NOMO-1 (cell line): ENCODE results near the gene SPAG5.

ENCODE experiments used
- DNase-seq, 2 experiments: peaks; one replicate each; lab custom pipeline; 2025; ENCODE audit not compliant: unreplicated experiment in 2 of 2; lab: John Stamatoyannopoulos, UW

SPAG5 gene

DNA sequence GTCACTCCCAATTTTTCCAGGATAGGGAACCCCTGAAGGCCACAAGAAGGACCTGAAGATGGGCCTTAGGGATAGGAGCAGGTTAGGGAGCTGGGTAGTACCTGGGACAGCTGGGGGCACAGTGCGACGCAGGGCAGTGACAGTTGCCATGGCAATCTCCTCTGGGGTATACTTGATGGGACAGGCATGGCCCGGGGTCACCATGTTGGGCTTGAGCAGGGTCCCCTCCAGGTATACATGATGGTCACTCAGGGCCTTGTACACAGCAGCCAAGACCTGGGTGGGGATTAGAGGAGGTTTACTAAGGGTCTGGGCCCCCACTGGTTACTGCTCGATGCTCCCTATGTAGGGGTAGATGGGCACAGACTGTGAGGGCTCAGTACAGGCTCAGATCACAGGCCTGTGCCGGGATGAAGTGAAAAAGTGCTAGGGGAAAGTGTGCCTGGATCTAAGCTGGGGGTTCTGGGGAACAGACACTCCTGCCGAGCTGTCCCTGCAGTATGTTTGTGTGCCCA lies 24.8 kb downstream of the SPAG5 start:
- no peak for DNase-seq

DNA sequence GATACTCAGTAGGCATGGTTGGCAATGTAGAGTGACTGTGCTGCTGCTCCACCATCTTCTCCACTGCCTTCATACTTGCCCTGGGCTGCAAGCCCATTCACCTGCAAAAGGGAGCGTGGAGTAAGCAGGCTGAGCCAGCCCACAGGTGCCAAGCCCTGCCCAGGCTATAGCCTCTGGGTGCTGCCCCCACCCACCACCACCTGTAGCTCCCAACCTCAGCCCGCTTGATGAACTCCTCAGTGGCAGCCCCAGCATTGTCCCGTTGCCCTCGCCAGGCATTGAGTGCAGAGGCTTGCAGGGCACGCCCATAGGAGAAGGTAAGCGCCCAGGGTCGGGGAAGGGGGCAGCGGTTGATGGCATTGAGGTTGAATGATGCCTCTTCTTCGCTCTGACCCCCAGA lies 25.3 kb downstream of the SPAG5 start:
- no peak for DNase-seq

DNA sequence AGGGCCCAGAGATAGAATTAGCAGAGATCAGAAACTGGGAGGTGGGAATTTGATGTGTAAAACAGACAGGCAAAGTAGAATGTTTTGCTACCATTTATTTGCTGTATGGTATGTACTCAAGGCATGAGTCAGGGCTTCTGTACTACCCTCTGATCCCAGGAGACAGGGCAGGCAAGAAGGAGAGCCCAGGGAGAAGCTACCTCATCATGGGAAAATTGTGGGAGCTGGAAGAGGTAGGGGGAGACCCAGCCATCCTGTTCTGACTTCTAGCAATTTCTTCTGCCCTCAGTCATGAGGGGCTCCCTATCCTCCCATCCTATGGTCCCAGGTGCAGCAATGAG lies 25.8 kb downstream of the SPAG5 start:
- DNase-seq: no peak

DNA sequence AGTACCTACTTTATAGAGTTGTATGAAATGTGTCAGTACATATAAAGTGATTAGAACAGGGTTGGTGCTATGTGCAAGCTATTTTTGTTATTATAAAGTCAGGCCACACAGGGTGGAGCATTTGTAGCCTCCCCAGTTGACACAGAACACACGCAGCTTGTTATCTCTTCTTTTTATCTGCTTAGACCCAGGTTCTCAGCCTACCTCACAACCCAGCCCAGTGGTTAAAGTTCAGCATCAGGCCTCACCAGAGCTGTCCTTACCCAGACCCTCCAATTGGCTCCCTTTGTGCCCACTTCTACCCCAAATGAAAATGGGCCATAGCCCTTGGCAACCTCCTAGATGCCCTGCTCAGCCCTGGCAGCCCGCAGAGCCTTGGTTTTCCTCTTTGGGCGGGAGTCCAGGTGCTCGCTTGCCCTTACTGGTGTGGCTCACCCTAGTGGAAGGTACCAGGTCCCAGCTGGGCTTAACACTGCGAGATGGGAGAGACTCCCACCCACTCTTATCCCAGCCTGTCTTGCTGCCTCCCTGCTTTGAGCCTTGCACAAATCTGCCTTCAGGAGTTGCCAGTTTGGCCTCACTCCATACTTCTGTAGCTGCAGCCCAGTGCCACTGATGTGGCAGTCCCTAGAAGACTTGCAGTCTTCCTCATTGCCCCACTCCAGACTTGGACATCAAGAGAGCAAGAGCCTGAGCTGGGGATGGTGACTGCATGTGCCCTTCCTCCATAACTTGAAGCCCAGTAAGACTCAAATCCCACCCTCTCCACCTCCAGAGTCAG lies 26.4 kb downstream of the SPAG5 start:
- no peak for DNase-seq

DNA sequence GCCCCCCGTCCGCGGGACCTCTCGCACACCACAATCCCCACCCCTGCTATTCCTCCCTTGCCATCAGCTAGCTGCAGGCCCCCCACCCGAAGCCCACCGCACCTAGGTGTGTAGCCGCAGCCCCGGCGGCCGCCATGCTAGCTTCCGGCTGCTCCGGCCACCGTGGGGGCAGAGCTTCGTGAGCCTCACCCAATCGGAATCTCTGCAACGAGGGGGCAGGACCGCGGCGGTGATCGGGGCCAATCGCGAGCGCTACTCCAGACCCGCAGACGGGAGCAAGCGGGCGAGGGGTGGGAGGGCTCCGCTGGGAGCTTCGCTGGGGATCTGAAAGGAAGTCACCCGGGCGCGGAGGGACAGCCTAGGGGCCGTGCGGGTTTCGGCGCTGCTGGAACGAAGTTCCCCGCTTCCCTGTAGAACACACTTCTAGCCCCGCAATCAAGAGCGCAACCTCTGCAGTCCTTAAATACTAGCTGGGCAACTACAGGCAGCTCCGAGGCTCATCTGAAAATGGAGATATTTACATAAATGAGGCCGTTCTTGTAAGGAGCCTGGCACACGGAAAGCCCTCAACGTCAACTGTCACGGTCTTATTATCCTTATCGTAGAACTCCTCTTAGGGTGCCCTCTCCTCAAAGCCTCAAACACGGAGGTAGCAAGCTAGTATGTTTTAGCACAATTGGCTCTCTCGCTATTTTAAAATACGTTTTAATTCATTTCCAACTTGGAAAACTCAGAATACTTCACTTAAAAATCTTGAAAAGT lies 27.3 kb downstream of the SPAG5 start, which contains the start of gene PIGS:
PIGS (minus strand) TSS at position 164 of the 762 bp plus-strand sequence; CDS start at position 136, 28 bp downstream.
- DNase-seq: peak; percentile 91 to 95

DNA sequence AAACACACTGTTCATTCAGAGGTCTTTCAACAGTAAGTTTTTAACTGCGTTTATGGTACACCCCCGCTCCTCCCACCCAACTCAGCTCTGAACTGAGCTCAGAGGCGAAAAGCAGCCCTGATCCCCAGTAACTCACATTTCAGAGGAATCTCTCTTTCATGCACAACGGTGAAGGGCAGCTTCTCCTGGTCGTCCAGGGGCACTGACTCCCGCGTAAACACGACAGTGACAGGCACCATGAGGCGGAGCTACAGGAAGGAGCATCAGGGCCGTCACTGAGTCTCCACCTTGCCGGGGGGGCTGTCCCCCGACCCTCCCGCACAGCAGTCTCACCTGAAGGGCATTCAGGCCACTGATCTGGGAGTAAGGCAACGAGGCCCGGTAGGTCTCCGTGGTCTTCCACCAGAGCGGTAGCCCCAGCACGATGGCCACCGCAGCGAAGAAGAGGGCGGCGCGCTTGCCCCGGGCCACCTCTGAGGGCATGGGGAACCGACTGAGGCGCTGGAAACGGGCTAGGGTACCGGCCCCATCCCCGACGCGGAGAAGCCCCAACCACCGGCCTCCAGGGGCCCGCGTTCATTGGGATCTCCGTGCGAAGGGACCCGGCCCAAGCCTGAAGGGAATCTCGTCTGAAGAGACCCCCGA lies 28.0 kb downstream of the SPAG5 start:
- peak in 1 of 2 experiments; percentile 11 for DNase-seq

DNA sequence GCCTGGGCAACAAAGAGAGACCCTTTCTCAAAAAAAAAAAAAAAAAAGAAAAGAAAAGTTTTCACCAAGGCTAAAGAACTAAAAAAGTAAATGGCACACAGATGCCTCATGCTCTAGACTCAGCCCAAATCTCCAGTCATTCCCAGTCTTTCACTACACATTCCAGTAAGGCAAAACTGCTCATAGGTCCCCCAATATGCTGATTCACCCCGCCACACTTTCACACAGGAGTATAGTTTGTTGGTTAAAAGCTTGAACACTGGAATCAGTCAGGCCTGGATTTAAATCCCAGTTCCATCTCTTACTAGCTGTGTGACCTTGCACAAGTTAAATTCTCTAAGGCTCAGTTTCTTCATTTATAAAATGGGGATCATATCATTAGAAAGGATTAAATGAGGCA lies 29.4 kb downstream of the SPAG5 start:
- no peak for DNase-seq

DNA sequence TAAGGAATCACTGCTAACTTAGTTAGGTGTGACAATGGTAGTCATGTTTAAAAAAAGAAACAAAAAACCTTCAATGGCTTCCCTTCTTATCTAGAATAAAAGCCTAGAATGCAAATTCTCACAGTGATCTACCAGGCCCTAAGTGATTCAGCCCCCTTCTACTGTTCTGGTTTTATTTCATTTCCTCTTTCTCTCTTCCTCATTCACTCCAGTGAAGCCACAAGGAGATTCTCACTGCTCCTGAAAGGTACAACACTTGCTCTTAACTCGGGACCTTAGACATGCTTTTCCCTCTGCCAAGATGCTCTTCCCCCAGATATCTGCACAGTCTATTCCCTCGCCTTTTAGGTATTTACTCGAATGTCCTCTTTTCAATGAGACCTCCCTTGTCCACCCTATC lies 31.2 kb downstream of the SPAG5 start:
- peak; percentile 75 to 88 for DNase-seq

DNA sequence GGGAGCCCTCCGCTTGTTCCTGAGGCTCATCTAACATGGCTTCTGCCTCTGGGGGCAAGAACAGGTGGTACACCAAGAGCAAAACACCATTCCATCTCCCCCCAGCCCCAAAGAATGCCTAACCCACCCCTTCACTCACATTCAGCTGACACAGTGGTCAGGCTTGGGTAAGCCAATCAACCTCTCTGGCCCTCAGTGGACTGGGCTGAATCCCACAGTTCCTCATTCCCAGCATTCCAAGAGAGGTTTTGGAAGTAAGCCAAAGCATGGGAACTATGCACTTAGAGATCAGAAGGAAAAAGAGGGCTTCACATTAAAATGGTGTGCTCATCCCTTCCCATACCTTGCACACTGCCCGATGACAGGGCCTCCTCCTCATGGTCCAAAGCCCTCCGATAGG lies 35.4 kb downstream of the SPAG5 start:
- no peak for DNase-seq

DNA sequence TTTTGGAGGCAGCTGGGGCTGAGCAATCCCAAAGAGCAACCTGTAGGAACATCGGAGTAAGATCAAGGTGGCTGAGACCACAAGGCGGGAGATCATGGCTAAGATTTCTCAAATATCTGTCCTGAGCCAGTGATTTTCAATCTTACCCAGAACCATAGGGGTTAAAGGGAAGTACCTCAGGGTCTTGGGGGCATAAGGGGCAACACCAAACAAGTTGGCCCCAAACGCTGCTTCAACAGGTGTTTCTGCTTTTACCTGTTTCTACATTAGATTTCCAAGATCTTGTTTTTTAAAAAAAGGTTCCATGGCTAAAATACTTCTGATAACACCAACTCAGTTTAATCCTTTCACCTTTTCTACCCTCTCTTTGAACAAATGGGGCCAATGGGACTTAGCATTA lies 43.8 kb downstream of the SPAG5 start:
- no peak for DNase-seq

DNA sequence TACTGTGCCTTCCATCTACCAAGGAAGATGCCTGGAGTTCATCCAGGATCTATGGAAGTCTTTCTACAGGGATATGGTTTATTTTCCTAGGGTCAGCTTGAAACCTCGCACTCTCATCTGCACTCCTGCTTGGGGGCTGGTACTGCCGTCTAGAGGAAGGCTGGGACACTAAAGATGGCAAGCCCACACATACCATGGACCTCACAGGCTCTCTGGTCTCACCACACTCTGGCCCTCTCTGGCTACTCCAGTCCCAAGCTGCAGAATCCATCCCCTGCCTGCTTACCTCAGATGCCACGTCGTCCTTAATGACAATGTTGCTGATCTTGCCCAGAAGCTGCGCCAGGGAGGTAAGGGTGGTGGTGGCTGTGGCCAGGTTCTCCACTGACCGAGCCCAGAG lies 44.3 kb downstream of the SPAG5 start:
- no peak for DNase-seq

DNA sequence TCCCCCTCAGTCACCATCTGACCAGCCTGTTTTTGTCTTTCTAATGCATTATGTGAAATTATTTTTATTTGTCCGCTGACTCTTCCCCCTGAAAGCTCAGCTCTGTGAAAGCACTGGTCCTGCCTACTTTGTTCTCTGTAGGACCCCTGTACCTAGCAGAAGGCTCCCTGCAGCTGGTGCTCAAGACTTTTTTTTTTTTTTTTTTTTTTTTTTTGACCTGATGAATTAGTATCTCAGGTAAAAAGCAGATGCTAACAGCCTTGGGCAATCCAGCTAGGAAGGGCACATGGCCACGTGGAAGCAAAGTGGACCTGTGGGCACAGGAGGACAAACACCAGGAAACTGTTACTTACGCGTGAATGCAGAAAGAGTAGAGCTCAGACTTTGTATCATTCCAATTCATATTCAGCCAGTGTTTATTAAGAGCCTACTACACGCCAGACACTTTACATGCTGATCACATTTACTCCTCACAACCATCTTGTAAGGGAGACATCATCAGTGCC lies 45.8 kb downstream of the SPAG5 start:
- DNase-seq: no peak

DNA sequence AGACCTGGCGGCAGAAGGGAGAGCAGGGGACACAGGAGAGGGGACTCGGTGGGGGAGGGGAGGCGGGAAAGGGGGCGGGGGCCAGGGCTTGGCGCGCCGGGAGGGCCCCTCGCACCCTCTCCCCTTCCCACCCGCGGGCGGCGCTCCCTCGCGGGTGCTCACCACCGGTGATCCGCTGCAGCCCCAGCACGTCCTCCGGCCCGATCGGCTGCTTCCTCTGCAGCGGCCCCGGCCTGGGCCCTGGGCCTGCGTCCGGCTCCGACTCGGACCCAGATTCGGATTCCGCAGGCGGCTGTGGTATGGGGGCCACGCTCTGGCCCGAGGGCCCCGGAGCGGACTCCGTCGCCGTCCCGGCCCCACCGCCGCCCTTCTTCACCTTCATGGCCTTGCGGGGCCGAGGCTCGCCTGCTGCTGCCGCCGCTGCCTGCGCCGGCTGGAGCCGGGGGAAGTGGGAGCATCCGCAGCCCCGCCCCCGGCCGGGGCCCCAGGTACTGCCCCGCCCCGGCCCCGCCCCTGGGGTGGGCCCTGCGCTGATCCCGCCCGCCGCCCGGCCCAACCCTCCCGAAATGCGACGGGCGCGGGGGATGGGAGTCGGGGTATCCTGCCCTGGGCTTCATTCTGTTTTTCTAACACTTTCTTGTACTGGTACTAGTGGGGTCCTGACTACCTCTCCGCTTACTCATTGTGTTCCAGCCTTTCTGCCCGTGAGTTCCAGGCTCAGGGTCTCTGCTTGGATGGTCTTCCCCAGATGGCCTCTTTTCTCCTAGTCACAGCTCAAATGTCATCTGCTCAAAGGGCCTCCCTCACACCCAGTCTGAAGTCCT lies 46.4 kb downstream of the SPAG5 start, which contains the start of gene UNC119:
UNC119 (minus strand) TSS at position 449 of the 824 bp plus-strand sequence; CDS start at position 382, 67 bp downstream.
- peak; percentile 61 to 82 for DNase-seq

DNA sequence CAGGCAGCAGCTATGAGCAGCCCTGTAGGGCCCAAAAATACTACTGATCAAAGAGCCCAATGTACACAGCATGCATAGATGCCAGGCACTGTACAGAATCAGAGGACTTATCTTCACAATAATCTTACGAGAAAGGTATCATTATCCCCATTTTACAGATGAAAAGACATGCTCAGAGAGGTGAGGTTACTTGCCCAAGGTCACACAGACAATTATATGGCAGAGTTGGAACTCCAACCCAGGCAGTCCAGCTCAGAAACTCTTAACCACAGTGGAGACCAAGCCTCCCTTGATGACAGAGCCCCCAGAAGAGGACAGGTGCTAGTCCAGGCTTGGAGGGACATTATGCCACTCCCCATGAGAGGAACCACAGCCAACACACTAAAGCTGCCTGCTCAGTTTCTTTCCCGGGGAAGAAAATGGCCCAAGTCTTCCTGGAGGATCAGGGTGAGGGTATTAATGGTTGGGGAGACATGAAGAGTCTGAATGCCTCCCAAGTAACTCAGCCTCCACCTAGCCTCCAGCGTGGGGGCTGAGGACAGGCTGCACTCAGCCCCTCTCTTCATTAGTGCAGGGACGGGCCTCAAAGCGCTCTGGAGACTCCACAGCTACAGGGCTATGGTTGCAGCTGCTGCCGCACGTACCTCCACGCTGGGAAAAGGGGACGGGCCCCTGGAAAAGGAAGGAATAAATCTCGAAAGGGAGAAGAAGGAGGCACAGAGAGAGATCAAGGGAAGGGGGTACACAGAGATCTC lies 47.2 kb downstream of the SPAG5 start:
- DNase-seq: no peak

DNA sequence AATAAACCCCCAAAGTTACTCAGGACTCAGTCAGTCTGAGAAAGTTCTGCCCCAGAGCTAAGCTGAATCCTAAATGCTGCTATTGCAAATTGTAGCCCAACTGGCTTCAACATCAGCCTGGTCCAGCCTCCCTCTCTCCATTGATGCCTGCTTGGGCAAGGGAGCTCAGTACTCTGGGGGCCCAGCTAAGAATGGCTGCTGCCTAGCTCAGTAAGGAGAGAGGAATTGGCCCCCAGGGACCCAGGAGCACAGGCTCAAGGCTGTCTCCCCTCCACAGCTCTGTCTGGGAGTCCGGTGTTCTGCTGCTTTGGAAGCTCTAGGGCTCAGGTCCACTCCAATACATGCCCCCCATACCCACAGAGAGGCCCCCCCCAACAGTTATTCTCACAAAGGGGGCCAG lies 48.0 kb downstream of the SPAG5 start:
- DNase-seq: no peak

DNA sequence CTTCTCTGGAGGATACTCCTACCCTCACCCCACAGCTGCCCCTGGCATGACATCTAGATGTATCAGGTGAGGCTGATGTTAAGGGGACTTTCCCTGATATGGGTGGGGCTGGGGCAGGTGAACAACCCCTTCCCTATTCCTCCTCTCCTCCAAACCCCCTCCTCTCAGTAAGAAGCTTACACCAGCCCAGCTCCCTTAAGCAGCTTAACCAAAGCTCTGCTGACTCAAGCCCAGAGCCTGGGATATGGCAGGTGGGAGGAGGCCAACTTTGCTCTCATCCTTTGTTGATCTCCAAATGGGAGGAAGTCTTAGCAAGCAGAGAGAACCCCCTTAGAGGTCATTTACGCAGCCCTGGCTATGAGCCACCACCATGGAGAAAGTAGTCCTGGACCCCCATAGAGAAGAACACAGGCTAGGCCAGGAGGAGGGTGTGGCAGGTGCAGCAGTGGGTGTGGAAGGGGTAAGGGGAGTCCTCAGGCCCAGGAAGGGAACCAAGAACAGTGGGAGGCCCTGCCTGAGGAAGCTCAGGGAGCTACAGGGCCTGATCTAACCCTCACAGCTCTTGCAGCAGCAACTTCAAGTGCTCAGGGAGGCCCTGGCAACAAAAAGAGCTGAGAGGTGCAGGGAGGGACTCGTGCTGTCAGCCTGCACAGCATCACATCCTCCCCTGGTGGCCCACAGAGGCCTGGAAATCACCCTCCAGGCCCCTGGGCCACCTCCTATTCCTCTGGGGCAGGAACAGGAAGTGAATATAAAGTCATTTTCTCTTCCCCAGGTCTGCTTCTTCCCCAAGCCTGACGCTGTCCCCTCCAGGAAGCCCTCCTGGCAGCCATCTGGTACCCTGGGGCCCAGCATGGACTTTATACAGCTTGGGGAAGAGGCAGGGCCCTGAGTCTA lies 49.3 kb downstream of the SPAG5 start:
- DNase-seq: peak; percentile 44 to 56

DNA sequence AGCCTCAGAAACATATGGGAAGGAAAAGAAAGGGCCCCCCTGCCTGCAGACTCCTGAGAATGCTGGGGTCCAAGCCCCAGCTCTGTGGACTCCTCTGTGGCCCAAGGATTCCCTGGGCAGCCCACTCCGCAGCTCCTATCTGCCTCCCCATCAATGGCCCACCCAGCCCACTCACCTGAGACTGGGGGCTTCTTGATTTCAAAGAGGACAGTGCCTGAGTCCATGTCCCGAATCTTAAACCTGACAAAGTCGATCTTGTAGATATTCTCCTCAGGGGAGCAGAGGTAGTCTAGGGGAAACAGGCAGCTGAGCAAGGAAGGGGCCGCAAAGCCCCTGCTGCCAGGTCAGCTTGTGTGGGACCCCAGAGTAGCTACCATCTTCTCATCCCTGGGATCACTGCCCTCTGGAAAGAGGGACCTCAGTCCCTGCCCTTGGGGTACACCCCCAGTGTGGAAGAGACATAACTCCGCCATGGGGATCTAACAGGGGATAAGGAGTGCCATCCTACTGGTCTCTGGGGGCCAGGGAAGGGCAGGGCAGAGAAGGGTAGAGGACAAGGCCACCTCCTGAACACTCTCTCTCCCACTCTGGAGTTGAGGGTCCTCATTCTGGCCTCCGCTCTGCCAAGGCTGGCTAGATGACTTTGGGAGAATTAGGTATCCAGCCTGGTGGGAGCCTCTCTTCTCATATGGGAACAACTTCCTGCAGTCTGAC lies 50.3 kb downstream of the SPAG5 start:
- DNase-seq: no peak
